ENCODE results near the gene TTBK1.

TTBK1 gene

GRCh38 chr6:43286456-43286979, 43.2 kb downstream of the TTBK1 start:
- DNase-seq (ENCODE audit: low read depth) = no peak
- no peak overlapping the region for H3K4me3 ChIP-seq (ENCODE audit: low read depth, low read length)
- TF ChIP-seq MYC (IDR thresholded peaks at IDR 0.05; ENCODE audit: low read depth, low read length) = no peak
- TF ChIP-seq POLR2A (IDR thresholded peaks at IDR 0.05; ENCODE audit: extremely low read depth, insufficient read length) = no peak
- no peak for TF ChIP-seq CTCF (IDR thresholded peaks at IDR 0.05; ENCODE audit: low read depth, low read length)
- TF ChIP-seq MAX (IDR thresholded peaks at IDR 0.05; ENCODE audit: low read depth, low read length) = no peak

GRCh38 chr6:43286980-43287716, 43.9 kb downstream of the TTBK1 start:
- TF ChIP-seq CTCF (IDR thresholded peaks at IDR 0.05; ENCODE audit: low read depth, low read length) (peak; percentile 10), MAX (IDR thresholded peaks at IDR 0.05; ENCODE audit: low read depth, low read length) (no peak), MYC (IDR thresholded peaks at IDR 0.05; ENCODE audit: low read depth, low read length) (no peak), POLR2A (IDR thresholded peaks at IDR 0.05; ENCODE audit: extremely low read depth, insufficient read length) (no peak)
- H3K4me3 ChIP-seq (ENCODE audit: low read depth, low read length) = no peak overlapping the region
- peak; percentile 83 for DNase-seq (ENCODE audit: low read depth)

GRCh38 chr6:43287717-43288679, 44.7 kb downstream of the TTBK1 start:
- no peak overlapping the region for H3K4me3 ChIP-seq (ENCODE audit: low read depth, low read length)
- no peak for DNase-seq (ENCODE audit: low read depth)
- TF ChIP-seq MAX (IDR thresholded peaks at IDR 0.05; ENCODE audit: low read depth, low read length) = no peak
- TF ChIP-seq POLR2A (IDR thresholded peaks at IDR 0.05; ENCODE audit: extremely low read depth, insufficient read length) = no peak
- TF ChIP-seq CTCF (IDR thresholded peaks at IDR 0.05; ENCODE audit: low read depth, low read length) = no peak

GRCh38 chr6:43290339-43290904, 47.1 kb downstream of the TTBK1 start:
- DNase-seq (ENCODE audit: low read depth) = no peak
- TF ChIP-seq CTCF (IDR thresholded peaks at IDR 0.05; ENCODE audit: low read depth, low read length) (no peak), POLR2A (IDR thresholded peaks at IDR 0.05; ENCODE audit: extremely low read depth, insufficient read length) (no peak), MYC (IDR thresholded peaks at IDR 0.05; ENCODE audit: low read depth, low read length) (no peak), MAX (IDR thresholded peaks at IDR 0.05; ENCODE audit: low read depth, low read length) (no peak)
- no peak overlapping the region for H3K4me3 ChIP-seq (ENCODE audit: low read depth, low read length)

- no peak for DNase-seq (ENCODE audit: low read depth)
- H3K4me3 ChIP-seq (ENCODE audit: low read depth, low read length) = no peak overlapping the region
- TF ChIP-seq CTCF (IDR thresholded peaks at IDR 0.05; ENCODE audit: low read depth, low read length) = no peak
- TF ChIP-seq MAX (IDR thresholded peaks at IDR 0.05; ENCODE audit: low read depth, low read length) = no peak
Observed at GRCh38 chr6:43290905-43291355, 47.6 kb downstream of the TTBK1 start.
